ENCODE measurements around the gene CISD3.
"Not testable (repeated sequence)": the region's sequence is repeated elsewhere in the genome, so short reads cannot be mapped to it uniquely, and the experiment has no call there.

Gene CISD3

DNA sequence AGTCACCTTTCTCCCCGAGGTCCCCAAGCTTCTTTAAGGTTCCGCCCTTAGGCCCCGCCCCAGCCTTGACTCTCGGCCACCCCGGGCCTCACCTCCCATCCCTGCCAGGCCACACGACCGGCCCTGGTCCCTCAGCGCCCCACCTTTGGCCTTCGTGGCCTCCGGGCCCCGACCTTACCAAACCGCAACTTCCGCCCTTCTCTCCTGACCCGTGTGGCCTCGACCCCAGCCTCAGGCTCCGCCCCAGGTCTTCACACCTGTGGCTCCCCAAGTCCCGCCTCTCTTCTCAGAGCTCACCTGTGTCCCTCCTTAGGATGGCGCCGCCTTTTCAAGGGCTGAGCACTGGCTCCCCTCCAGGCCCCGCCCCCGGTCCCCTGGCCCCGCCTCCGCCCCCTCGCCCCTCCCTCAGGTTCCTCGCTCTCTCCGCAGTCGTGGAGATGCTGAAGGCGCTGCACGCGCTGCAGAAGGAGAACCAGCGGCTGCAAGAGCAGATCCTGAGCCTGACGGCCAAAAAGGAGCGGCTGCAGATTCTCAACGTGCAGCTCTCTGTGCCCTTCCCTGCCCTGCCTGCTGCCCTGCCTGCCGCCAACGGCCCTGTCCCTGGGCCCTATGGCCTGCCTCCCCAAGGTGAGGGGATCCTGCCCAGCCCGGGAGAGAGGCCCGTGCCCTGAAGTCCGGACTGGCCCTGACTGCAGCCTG, 10.0 kb upstream of the CISD3 start:
- no peak overlapping the region for H3K4me3 ChIP-seq (replicated peaks; ENCODE audit: low read depth, low read length)
- TF ChIP-seq, protein P1, sequence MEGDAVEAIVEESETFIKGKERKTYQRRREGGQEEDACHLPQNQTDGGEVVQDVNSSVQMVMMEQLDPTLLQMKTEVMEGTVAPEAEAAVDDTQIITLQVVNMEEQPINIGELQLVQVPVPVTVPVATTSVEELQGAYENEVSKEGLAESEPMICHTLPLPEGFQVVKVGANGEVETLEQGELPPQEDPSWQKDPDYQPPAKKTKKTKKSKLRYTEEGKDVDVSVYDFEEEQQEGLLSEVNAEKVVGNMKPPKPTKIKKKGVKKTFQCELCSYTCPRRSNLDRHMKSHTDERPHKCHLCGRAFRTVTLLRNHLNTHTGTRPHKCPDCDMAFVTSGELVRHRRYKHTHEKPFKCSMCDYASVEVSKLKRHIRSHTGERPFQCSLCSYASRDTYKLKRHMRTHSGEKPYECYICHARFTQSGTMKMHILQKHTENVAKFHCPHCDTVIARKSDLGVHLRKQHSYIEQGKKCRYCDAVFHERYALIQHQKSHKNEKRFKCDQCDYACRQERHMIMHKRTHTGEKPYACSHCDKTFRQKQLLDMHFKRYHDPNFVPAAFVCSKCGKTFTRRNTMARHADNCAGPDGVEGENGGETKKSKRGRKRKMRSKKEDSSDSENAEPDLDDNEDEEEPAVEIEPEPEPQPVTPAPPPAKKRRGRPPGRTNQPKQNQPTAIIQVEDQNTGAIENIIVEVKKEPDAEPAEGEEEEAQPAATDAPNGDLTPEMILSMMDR (IDR thresholded peaks at IDR 0.05; ENCODE audit: low read depth, low read length, missing control alignments) = no peak
- no peak for DNase-seq (ENCODE audit: extremely low read depth, low read depth)

DNA sequence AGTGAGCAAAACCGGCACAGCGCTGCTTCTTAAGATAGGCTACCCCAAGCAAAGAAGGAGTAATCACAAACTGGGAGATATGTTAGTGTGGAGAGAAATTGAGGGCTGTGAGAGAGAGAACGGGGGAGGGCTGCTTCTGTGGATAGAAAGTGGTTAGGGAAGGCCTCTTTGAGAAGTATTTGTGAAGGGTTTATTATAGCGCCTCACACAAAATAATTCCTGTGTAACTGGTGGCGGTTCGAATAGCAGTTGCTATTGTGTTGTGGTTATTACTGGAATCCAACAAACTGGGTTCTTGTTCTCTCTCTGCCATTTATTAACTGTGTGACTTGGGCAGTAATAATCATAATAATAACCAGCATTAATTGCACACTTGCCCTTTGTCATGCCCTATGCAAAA, 9.2 kb upstream of the CISD3 start:
- TF ChIP-seq, protein P1 (IDR thresholded peaks at IDR 0.05; ENCODE audit: low read depth, low read length, missing control alignments) = no peak
- no peak for DNase-seq (ENCODE audit: extremely low read depth, low read depth)
- H3K4me3 ChIP-seq (replicated peaks; ENCODE audit: low read depth, low read length) = no peak overlapping the region

DNA sequence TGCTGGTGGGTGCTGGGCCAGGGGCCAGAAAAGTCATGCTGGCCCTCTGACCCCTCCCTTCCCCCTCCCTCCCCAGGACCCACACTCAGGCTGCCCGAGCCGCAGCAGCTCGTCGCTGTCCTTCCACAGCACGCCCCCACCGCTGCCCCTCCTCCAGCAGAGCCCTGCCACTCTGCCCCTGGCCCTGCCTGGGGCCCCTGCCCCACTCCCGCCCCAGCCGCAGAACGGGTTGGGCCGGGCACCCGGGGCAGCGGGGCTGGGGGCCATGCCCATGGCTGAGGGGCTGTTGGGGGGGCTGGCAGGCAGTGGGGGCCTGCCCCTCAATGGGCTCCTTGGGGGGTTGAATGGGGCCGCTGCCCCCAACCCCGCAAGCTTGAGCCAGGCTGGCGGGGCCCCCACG, 8.3 kb upstream of the CISD3 start:
- no peak for DNase-seq (ENCODE audit: extremely low read depth, low read depth)
- no peak overlapping the region for H3K4me3 ChIP-seq (replicated peaks; ENCODE audit: low read depth, low read length)
- TF ChIP-seq, protein P1 (IDR thresholded peaks at IDR 0.05; ENCODE audit: low read depth, low read length, missing control alignments) = no peak

DNA sequence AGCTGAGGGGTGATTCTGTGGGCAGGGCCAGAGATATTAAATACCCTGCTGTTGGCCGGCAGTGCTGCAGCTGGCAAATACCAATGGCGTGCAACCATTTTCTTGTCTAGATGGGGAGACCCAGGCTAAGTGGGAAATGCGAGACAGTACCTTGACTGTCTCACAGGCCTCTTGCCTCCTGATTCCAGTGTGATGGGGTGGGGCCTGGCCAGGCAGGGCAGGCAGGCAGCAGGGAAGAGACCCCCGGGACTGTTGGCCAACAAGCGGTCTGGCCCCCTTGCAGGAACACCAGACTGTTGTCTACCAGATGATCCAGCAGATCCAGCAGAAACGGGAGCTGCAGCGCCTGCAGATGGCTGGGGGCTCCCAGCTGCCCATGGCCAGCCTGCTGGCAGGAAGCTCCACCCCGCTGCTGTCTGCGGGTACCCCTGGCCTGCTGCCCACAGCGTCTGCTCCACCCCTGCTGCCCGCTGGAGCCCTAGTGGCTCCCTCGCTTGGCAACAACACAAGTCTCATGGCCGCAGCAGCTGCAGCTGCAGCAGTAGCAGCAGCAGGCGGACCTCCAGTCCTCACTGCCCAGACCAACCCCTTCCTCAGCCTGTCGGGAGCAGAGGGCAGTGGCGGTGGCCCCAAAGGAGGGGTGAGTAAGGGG, 5.7 kb upstream of the CISD3 start:
- DNase-seq (ENCODE audit: extremely low read depth, low read depth) = no peak
- TF ChIP-seq, protein P1 (IDR thresholded peaks at IDR 0.05; ENCODE audit: low read depth, low read length, missing control alignments) = no peak

DNA sequence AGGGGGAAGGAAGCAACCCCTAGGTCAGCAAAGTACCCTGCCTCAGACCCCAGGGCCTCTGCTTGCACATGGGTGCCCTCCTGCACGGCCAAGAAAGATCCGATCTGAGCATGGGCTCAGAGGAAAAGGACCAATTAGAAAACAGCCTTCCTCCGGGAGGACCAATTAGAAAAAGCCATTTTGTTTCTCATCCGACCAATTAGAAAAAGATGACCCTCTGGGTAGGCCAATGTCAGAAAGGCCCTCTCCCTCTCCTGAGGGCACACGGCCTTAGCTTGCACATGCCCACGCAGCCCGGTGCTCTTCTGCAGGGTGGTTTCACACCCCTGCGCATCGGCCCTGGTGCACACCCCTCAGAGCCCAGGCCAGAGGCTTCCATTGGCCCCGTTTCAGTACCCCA, 5.1 kb upstream of the CISD3 start:
- TF ChIP-seq, protein P1 (IDR thresholded peaks at IDR 0.05; ENCODE audit: low read depth, low read length, missing control alignments) = no peak
- H3K4me3 ChIP-seq (replicated peaks; ENCODE audit: low read depth, low read length) = no peak overlapping the region
- no peak for DNase-seq (ENCODE audit: extremely low read depth, low read depth)

More for the DNA sequence above, 5.7 kb upstream of the CISD3 start:
- no peak overlapping the region for H3K4me3 ChIP-seq (replicated peaks; ENCODE audit: low read depth, low read length)

DNA sequence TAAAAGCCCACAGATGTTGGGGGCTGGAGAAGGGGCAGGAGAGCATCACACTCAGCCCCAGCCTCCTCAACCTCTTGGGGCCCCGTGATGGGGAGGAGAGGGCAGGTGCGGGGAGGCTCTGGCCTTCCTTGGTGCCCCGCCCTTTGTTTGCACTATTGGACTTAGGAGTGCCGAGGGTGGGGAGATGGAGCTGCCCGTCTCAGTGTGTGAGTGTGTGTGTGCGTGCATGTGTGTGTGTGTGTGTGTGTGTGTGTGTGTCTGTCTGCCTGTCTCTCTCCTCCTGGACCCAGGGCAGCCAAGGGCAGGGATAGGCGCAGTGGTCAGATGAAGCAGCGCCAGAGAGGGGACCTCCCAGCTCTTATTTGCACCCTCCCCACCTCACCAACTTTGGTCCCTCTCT, 4.0 kb upstream of the CISD3 start:
- DNase-seq (ENCODE audit: extremely low read depth, low read depth); H3K4me3 ChIP-seq (replicated peaks; ENCODE audit: low read depth, low read length): not testable (repeated sequence)

DNA sequence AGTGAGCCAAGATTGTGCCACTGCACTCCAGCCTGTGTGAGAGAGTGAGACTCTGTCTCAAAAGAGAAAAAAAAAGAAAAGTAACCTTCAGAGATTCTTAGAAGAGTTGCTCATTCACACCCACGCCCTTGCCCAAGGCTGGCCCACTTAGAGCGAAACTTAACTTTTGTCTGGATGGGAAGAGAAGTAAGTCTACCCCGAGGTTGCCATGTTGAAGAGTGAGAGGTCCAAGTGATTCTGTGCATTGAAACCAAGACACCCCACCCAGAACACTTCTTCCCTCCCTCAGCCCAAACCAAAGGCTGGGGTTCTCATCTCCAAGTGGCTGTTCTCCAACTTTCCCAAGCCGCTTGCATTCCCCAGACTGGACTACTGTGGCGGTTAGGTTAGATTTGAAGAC, 2.4 kb upstream of the CISD3 start:
- no peak for DNase-seq (ENCODE audit: extremely low read depth, low read depth)
- TF ChIP-seq, protein P1 (IDR thresholded peaks at IDR 0.05; ENCODE audit: low read depth, low read length, missing control alignments) = no peak
- H3K4me3 ChIP-seq (replicated peaks; ENCODE audit: low read depth, low read length) = no peak overlapping the region
